SJCRH30 (cell line): Measurements from ENCODE around the gene HOMER2. TPM values are rescaled to one million over a fixed set of nuclear protein-coding genes. Genes with fewer than 3 reads are reported as not detected.
A peak's percentile ranks its signal among the peaks of the same experiment; 100 is the strongest.

Source experiments
- DNase-seq, 2 experiments: peaks; one replicate each; pipeline ENCODE4 v3.0.0-alpha.2; 2015 to 2020
- H3K27ac ChIP-seq: fragments of 250-450 bp; sonication (Bioruptor Pico); 2 replicates; pipeline ENCODE4 v1.5.1; 2020; ENCODE audit warnings: mild to moderate bottlenecking, moderate library complexity
- H3K27me3 ChIP-seq: fragments of 250-450 bp; sonication (Bioruptor Pico); 2 replicates; pipeline ENCODE4 v1.5.1; 2020; ENCODE audit warnings: mild to moderate bottlenecking, moderate library complexity
- H3K36me3 ChIP-seq: fragments of 250-450 bp; sonication (Bioruptor Pico); 2 replicates; pipeline ENCODE4 v1.5.1; 2020; ENCODE audit warnings: mild to moderate bottlenecking, moderate library complexity
- H3K4me1 ChIP-seq: fragments of 250-450 bp; sonication (Bioruptor Pico); 2 replicates; pipeline ENCODE4 v1.5.1; 2020; ENCODE audit warnings: mild to moderate bottlenecking, moderate library complexity
- H3K4me3 ChIP-seq: fragments of 250-450 bp; sonication (Bioruptor Pico); 2 replicates; pipeline ENCODE4 v1.5.1; 2020; ENCODE audit warnings: mild to moderate bottlenecking, moderate library complexity
- H3K9me3 ChIP-seq: fragments of 250-450 bp; sonication (Bioruptor Pico); replicated peaks from 2 replicates; pipeline ENCODE4 v1.5.1; 2020; ENCODE audit warnings: mild to moderate bottlenecking, moderate library complexity
- total RNA-seq: library from RNA; depleted of rRNA; stranded (reverse); fragments of >200 nt; shearing (Covaris generic); gene quantifications from 2 replicates; pipeline ENCODE4 v1.2.3, GENCODE V29; 2014

HOMER2 gene
- total RNA-seq, 1 experiment from 2014 or later, result 6.8 TPM

- Histone ChIP-seq H3K9me3 (no peaks in the 10 kb centered on the region), H3K4me1 (peaks cover 2% of the 10 kb centered on the region; the same call in 1 of the 2 replicates), H3K4me3 (no peak overlapping the region), H3K27me3 (no peaks in the 10 kb centered on the region), H3K27ac (no peak overlapping the region), H3K36me3 (no peaks in the 10 kb centered on the region)
- DNase-seq, result no peak
Measured at GRCh38 chr15:82972990-82973389, 20.5 kb upstream of the HOMER2 start.

GRCh38 chr15:82971218-82971984 lies 18.9 kb upstream of the HOMER2 start:
- no peaks in the 10 kb centered on the region for H3K9me3 ChIP-seq
- no peak overlapping the region for H3K27ac ChIP-seq
- no peak overlapping the region for H3K4me3 ChIP-seq
- H3K4me1 ChIP-seq, result peaks cover 2% of the 10 kb centered on the region; the same call in 1 of the 2 replicates
- H3K36me3 ChIP-seq, result no peaks in the 10 kb centered on the region
- no peak for DNase-seq
- no peaks in the 10 kb centered on the region for H3K27me3 ChIP-seq

GRCh38 chr15:82970696-82971095 lies 18.2 kb upstream of the HOMER2 start:
- H3K27ac ChIP-seq, result no peak overlapping the region
- H3K9me3 ChIP-seq, result no peaks in the 10 kb centered on the region
- no peak overlapping the region for H3K4me3 ChIP-seq
- DNase-seq, result no peak
- peaks cover 2% of the 10 kb centered on the region; the same call in 1 of the 2 replicates for H3K4me1 ChIP-seq
- H3K36me3 ChIP-seq, result no peaks in the 10 kb centered on the region
- no peaks in the 10 kb centered on the region for H3K27me3 ChIP-seq

GRCh38 chr15:82970078-82970686 lies 17.7 kb upstream of the HOMER2 start:
- H3K27me3 ChIP-seq, result no peaks in the 10 kb centered on the region
- no peak for DNase-seq
- H3K4me1 ChIP-seq, result peaks cover 2% of the 10 kb centered on the region; the same call in 1 of the 2 replicates
- H3K36me3 ChIP-seq, result no peaks in the 10 kb centered on the region
- H3K9me3 ChIP-seq, result no peaks in the 10 kb centered on the region
- no peak overlapping the region for H3K27ac ChIP-seq
- H3K4me3 ChIP-seq, result no peak overlapping the region

GRCh38 chr15:82969353-82969752 lies 16.8 kb upstream of the HOMER2 start:
- no peaks in the 10 kb centered on the region for H3K9me3 ChIP-seq
- H3K4me1 ChIP-seq, result peaks cover 2% of the 10 kb centered on the region; the same call in 1 of the 2 replicates

GRCh38 chr15:82968066-82968465 lies 15.5 kb upstream of the HOMER2 start:
- H3K36me3 ChIP-seq, result no peaks in the 10 kb centered on the region
- no peaks in the 10 kb centered on the region for H3K27me3 ChIP-seq
- peaks cover 2% of the 10 kb centered on the region; the same call in 1 of the 2 replicates for H3K4me1 ChIP-seq
- DNase-seq, result no peak
- H3K27ac ChIP-seq, result no peak overlapping the region
- H3K4me3 ChIP-seq, result no peak overlapping the region
- no peaks in the 10 kb centered on the region for H3K9me3 ChIP-seq

More at GRCh38 chr15:82969353-82969752, 16.8 kb upstream of the HOMER2 start:
- H3K36me3 ChIP-seq, result no peaks in the 10 kb centered on the region
- no peak overlapping the region for H3K4me3 ChIP-seq
- no peak overlapping the region for H3K27ac ChIP-seq
- H3K27me3 ChIP-seq, result no peaks in the 10 kb centered on the region
- no peak for DNase-seq

GRCh38 chr15:82966671-82967071 lies 14.2 kb upstream of the HOMER2 start:
- H3K27ac ChIP-seq, result no peak overlapping the region
- H3K4me1 ChIP-seq, result peaks cover 2% of the 10 kb centered on the region; the same call in 1 of the 2 replicates
- no peaks in the 10 kb centered on the region for H3K36me3 ChIP-seq
- DNase-seq, result no peak
- no peaks in the 10 kb centered on the region for H3K9me3 ChIP-seq
- H3K27me3 ChIP-seq, result no peaks in the 10 kb centered on the region
- no peak overlapping the region for H3K4me3 ChIP-seq

GRCh38 chr15:82964890-82965289 lies 12.4 kb upstream of the HOMER2 start:
- DNase-seq, result no peak
- H3K9me3 ChIP-seq, result no peaks in the 10 kb centered on the region

GRCh38 chr15:82963471-82964341 lies 11.2 kb upstream of the HOMER2 start:
- H3K4me3 ChIP-seq, result no peak overlapping the region
- H3K27me3 ChIP-seq, result no peaks in the 10 kb centered on the region
- no peaks in the 10 kb centered on the region for H3K36me3 ChIP-seq
- no peaks in the 10 kb centered on the region for H3K4me1 ChIP-seq
- H3K27ac ChIP-seq, result no peak overlapping the region
- no peak for DNase-seq
- H3K9me3 ChIP-seq, result no peaks in the 10 kb centered on the region

More at GRCh38 chr15:82964890-82965289, 12.4 kb upstream of the HOMER2 start:
- H3K27me3 ChIP-seq, result no peaks in the 10 kb centered on the region
- no peak overlapping the region for H3K27ac ChIP-seq
- no peak overlapping the region for H3K4me3 ChIP-seq
- no peaks in the 10 kb centered on the region; the same call in 1 of the 2 replicates for H3K4me1 ChIP-seq
- no peaks in the 10 kb centered on the region for H3K36me3 ChIP-seq

- H3K4me1 ChIP-seq, result no peaks in the 10 kb centered on the region
- no peak for DNase-seq
- H3K27ac ChIP-seq, result no peak overlapping the region
- H3K27me3 ChIP-seq, result no peaks in the 10 kb centered on the region
- H3K36me3 ChIP-seq, result no peaks in the 10 kb centered on the region
- H3K9me3 ChIP-seq, result no peaks in the 10 kb centered on the region
- H3K4me3 ChIP-seq, result no peak overlapping the region
Measured at GRCh38 chr15:82960766-82961165, 8.2 kb upstream of the HOMER2 start.

- Histone ChIP-seq H3K27ac (no peak overlapping the region), H3K4me1 (no peaks in the 10 kb centered on the region), H3K9me3 (no peaks in the 10 kb centered on the region), H3K27me3 (no peaks in the 10 kb centered on the region), H3K4me3 (no peak overlapping the region), H3K36me3 (no peaks in the 10 kb centered on the region)
- DNase-seq, result no peak
Measured at GRCh38 chr15:82959423-82959822, 6.9 kb upstream of the HOMER2 start.

GRCh38 chr15:82958638-82959037 lies 6.1 kb upstream of the HOMER2 start:
- no peak for DNase-seq
- Histone ChIP-seq H3K27ac (no peak overlapping the region), H3K27me3 (no peaks in the 10 kb centered on the region), H3K36me3 (no peaks in the 10 kb centered on the region), H3K9me3 (no peaks in the 10 kb centered on the region), H3K4me1 (no peaks in the 10 kb centered on the region), H3K4me3 (no peak overlapping the region)

- H3K27ac ChIP-seq, result no peak overlapping the region
- no peaks in the 10 kb centered on the region for H3K4me1 ChIP-seq
- H3K36me3 ChIP-seq, result no peaks in the 10 kb centered on the region
- no peak for DNase-seq
- H3K27me3 ChIP-seq, result peaks cover 4% of the 10 kb centered on the region
- H3K9me3 ChIP-seq, result no peaks in the 10 kb centered on the region
- H3K4me3 ChIP-seq, result peak overlapping the region; percentile 64
Measured at GRCh38 chr15:82951472-82952157, 905 bp downstream of the HOMER2 start.

GRCh38 chr15:82950746-82951370 lies 1.7 kb downstream of the HOMER2 start:
- H3K4me3 ChIP-seq, result no peak overlapping the region
- no peak overlapping the region for H3K27ac ChIP-seq
- no peaks in the 10 kb centered on the region for H3K4me1 ChIP-seq
- no peaks in the 10 kb centered on the region for H3K9me3 ChIP-seq
- H3K36me3 ChIP-seq, result no peaks in the 10 kb centered on the region
- no peak for DNase-seq
- peaks cover 4% of the 10 kb centered on the region for H3K27me3 ChIP-seq
